IPS-NIHi7 (cell line): ENCODE measurements around the gene CCL14.
A peak's percentile ranks its signal among the peaks of the same experiment; 100 is the strongest.

Experiments used
- DNase-seq: peaks from one replicate; pipeline ENCODE4 v3.0.0; 2012; ENCODE audit warnings: mixed read lengths; ENCODE audit errors: extremely low spot score

Gene CCL14

GRCh38 chr17:35988164-35988563, 1.6 kb upstream of the CCL14 start:
- no peak for DNase-seq

- DNase-seq = no peak
These were observed 2.4 kb downstream of the CCL14 start for GRCh38 chr17:35984140-35984539.

- no peak for DNase-seq
These were observed 3.9 kb downstream of the CCL14 start for GRCh38 chr17:35982409-35983191.

GRCh38 chr17:35981908-35982330, 4.6 kb downstream of the CCL14 start:
- DNase-seq = peak; percentile 48

- no peak for DNase-seq
These were observed 5.3 kb downstream of the CCL14 start, which contains the start of gene CCL16 for GRCh38 chr17:35981246-35981645. CCL16 (minus strand) TSS chr17:35981497; CDS start chr17:35981420, 77 bp downstream.

GRCh38 chr17:35978346-35978745, 8.2 kb downstream of the CCL14 start:
- DNase-seq = no peak

GRCh38 chr17:35977509-35977908, 9.0 kb downstream of the CCL14 start:
- DNase-seq = no peak

- no peak for DNase-seq
These were observed 12.9 kb downstream of the CCL14 start for GRCh38 chr17:35973333-35974260.

- no peak for DNase-seq
These were observed 13.6 kb downstream of the CCL14 start for GRCh38 chr17:35972945-35973332.

GRCh38 chr17:35972535-35972934, 14.0 kb downstream of the CCL14 start:
- DNase-seq = no peak

GRCh38 chr17:35972066-35972465, 14.5 kb downstream of the CCL14 start:
- DNase-seq = no peak

- peak; percentile 78 for DNase-seq
These were observed 16.8 kb downstream of the CCL14 start for GRCh38 chr17:35969558-35970380.

- no peak for DNase-seq
These were observed 17.9 kb downstream of the CCL14 start for GRCh38 chr17:35968520-35969054.

- no peak for DNase-seq
These were observed 21.3 kb downstream of the CCL14 start for GRCh38 chr17:35965272-35965671.

- DNase-seq = no peak
These were observed 22.9 kb downstream of the CCL14 start for GRCh38 chr17:35963663-35964062.

- no peak for DNase-seq
These were observed 32.8 kb downstream of the CCL14 start for GRCh38 chr17:35953720-35954119.

GRCh38 chr17:35949401-35949800, 37.1 kb downstream of the CCL14 start:
- DNase-seq = no peak

- DNase-seq = no peak
These were observed 38.4 kb downstream of the CCL14 start for GRCh38 chr17:35948092-35948491.

- peak; percentile 61 for DNase-seq
These were observed 39.4 kb downstream of the CCL14 start for GRCh38 chr17:35947156-35947585.

GRCh38 chr17:35944151-35944550, 42.4 kb downstream of the CCL14 start:
- DNase-seq = no peak

- no peak for DNase-seq
These were observed 43.0 kb downstream of the CCL14 start, which contains the start of gene LYZL6 for GRCh38 chr17:35943537-35943936. LYZL6 (minus strand) TSS chr17:35943713; CDS start chr17:35939356, 4,357 bp downstream.
